ENCODE data around the gene HACD2.

The HACD2 gene

DNA sequence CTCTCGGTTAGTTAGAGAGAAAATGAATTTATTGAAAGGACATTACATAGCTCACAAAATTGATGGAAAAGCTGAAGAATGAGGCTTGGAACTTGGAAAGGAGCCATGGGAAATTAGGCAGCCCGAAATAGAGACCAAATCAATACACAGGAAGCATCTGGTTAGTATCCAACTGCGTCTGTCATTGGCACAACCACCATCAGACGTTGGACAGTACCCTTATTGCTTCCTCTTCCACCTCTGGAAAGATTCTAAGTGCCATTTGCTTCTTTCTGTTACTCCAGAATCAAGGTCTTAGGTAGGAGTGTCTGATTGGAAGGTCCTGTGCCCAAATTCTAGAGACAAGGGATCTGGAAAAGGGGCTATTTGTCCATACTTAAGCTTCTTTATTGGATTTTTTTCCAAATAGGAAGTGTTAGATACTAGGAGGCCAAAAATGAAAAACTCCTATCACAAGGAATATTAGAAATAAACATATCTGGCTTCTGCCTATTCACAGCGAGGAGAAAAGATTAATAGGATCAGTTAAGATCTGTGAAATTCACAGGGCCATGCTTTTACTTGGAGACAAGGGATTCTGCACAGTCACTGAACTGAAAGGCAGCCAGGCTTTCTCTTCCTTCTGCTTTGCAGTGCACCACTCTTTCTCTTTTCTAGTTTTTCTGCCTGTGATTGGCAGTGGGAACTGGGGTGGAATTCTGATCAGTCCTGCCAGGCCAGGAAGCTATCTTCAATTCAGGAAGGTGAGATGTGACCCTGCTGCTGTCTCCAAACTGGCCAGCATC, 10.7 kb upstream of the HACD2 start:
- Histone ChIP-seq H3K36me3 (ENCODE audit: control insufficient read depth, insufficient read depth, low read length) (no peaks in the 10 kb centered on the region), H3K27ac (ENCODE audit: insufficient read depth, low read depth, low read length, poor library complexity, severe bottlenecking) (no peak overlapping the region), H3K4me1 (ENCODE audit: control insufficient read depth, insufficient read depth, low read length) (no peaks in the 10 kb centered on the region), H3K27me3 (ENCODE audit: control insufficient read depth, insufficient read depth, low read length, poor library complexity, severe bottlenecking) (no peaks in the 10 kb centered on the region), H3K9me3 (ENCODE audit: control insufficient read depth, low read length) (no peaks in the 10 kb centered on the region), H3K4me3 (ENCODE audit: insufficient read depth, low read depth, low read length) (no peak overlapping the region)
- WGBS, 2 experiments = 94 to 98% methylated on average over 5 of the region's 5 CpGs

DNA sequence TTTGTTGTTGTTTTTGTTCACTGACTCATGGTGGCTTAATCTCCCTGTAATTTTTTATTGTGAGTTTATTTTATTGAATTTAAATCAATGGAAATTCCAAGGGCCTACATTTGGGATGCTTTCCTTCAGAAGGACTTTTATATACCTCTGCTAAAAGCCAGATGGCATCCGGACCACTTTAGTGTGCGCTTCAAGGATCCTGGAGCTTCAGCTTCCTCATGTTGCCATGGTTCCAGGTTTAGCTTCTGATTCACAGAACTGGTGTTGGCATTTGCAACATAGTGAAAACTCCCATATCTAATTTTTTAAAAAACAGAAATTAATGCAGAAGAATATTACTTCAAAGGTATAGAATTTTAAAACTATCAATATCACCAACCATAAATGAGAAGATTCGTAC, 8.5 kb upstream of the HACD2 start:
- Histone ChIP-seq H3K27ac (ENCODE audit: insufficient read depth, low read depth, low read length, poor library complexity, severe bottlenecking) (no peak overlapping the region), H3K27me3 (ENCODE audit: control insufficient read depth, insufficient read depth, low read length, poor library complexity, severe bottlenecking) (no peaks in the 10 kb centered on the region), H3K36me3 (ENCODE audit: control insufficient read depth, insufficient read depth, low read length) (peaks cover 18% of the 10 kb centered on the region), H3K4me3 (ENCODE audit: insufficient read depth, low read depth, low read length) (no peak overlapping the region), H3K4me1 (ENCODE audit: control insufficient read depth, insufficient read depth, low read length) (no peaks in the 10 kb centered on the region), H3K9me3 (ENCODE audit: control insufficient read depth, low read length) (no peaks in the 10 kb centered on the region)
- WGBS, 2 experiments = 92 to 94% methylated on average over 2 of the region's 3 CpGs

DNA sequence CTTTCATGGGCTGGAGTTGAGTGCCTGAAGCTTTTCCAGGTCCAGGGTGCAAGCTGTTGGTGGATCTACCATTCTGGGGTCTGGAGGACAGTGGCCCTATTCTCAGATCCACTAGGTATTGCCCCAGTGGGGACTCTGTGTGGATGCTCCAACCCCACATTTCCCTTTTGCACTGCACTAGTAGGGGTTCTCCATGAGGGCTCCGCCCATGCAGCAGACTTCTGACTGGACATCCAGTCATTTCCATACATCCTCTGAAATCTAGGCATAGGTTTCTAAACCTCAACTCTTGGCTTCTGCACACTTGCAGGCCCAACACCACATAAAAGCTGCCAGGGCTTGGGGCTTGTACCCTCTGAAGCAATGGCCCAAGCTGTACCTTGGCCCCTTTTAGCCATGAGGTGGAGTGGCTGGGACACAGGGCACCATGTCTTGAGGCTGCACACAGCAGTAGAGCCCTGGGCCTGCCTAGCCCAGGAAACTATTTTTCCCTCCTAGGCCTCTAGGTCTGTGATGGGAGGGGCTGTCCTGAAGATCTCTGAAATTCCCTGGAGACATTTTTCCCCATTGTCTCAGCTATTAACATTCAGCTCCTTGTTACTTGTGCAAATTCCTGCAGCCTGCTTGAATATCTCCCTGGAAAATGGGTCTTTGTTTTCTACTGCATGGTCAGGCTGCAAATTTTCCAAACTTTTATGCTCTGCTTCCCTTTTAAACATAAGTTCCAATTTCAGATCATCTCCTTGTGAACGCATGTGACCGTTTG, 6.0 kb upstream of the HACD2 start:
- no peaks in the 10 kb centered on the region for H3K27me3 ChIP-seq (ENCODE audit: control insufficient read depth, insufficient read depth, low read length, poor library complexity, severe bottlenecking)
- H3K4me1 ChIP-seq (ENCODE audit: control insufficient read depth, insufficient read depth, low read length) = no peaks in the 10 kb centered on the region
- H3K4me3 ChIP-seq (ENCODE audit: insufficient read depth, low read depth, low read length) = no peak overlapping the region
- peaks cover 18% of the 10 kb centered on the region for H3K36me3 ChIP-seq (ENCODE audit: control insufficient read depth, insufficient read depth, low read length)
- H3K27ac ChIP-seq (ENCODE audit: insufficient read depth, low read depth, low read length, poor library complexity, severe bottlenecking) = no peak overlapping the region
- no peaks in the 10 kb centered on the region for H3K9me3 ChIP-seq (ENCODE audit: control insufficient read depth, low read length)
- 72 to 80% methylated on average over 3 of the region's 3 CpGs for WGBS, 2 experiments

DNA sequence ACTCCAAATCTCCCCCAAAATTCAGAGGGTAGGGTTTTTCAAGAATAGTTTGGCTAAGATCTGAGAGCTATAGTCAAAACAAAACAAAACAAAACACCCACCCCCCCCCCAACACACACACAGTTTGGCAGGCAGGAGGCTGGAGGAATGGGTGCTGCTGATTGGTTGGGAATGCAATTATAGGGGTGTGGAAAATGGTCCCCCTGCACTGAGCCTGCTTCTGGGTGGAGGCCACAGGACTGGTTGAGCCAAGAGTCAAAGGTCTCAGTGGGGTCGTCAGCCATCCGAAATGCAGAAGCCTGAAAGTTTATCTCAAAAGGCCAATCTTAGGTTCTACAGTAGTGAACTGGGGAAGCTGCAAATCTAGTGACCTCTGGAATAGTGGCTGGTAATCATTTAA, 2.5 kb upstream of the HACD2 start:
- Histone ChIP-seq H3K4me3 (ENCODE audit: insufficient read depth, low read depth, low read length) (no peak overlapping the region), H3K27ac (ENCODE audit: insufficient read depth, low read depth, low read length, poor library complexity, severe bottlenecking) (no peak overlapping the region), H3K4me1 (ENCODE audit: control insufficient read depth, insufficient read depth, low read length) (no peaks in the 10 kb centered on the region), H3K27me3 (ENCODE audit: control insufficient read depth, insufficient read depth, low read length, poor library complexity, severe bottlenecking) (no peaks in the 10 kb centered on the region), H3K9me3 (ENCODE audit: control insufficient read depth, low read length) (no peaks in the 10 kb centered on the region), H3K36me3 (ENCODE audit: control insufficient read depth, insufficient read depth, low read length) (peaks cover 18% of the 10 kb centered on the region)
- 92 to 96% methylated on average over 2 of the region's 2 CpGs for WGBS, 2 experiments

DNA sequence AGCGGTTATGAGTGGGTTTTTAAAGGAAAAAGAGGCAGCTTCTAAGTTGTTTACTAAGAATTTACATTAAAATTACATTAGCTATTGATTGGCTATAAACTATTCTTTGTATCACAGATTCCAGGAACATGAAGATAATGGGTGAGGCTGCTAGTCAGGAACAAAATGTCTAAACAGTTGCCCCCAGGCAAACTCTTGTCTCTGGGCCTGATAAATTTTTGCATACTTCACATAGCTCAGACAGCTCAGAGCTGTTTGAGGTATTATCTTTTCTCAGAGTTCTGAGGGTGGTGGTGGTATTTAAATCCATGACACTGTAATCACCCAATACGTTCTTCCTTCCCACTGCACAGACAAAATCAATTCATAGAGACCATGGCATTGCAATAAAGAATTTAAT, 2.1 kb upstream of the HACD2 start:
- Histone ChIP-seq H3K27ac (ENCODE audit: insufficient read depth, low read depth, low read length, poor library complexity, severe bottlenecking) (no peak overlapping the region), H3K4me1 (ENCODE audit: control insufficient read depth, insufficient read depth, low read length) (no peaks in the 10 kb centered on the region), H3K9me3 (ENCODE audit: control insufficient read depth, low read length) (no peaks in the 10 kb centered on the region), H3K36me3 (ENCODE audit: control insufficient read depth, insufficient read depth, low read length) (peaks cover 18% of the 10 kb centered on the region), H3K4me3 (ENCODE audit: insufficient read depth, low read depth, low read length) (no peak overlapping the region), H3K27me3 (ENCODE audit: control insufficient read depth, insufficient read depth, low read length, poor library complexity, severe bottlenecking) (no peaks in the 10 kb centered on the region)
- WGBS, 2 experiments = 83% methylated on average over 1 of the region's 2 CpGs; no CpG with 5 or more reads in 1 of the 2 experiments

DNA sequence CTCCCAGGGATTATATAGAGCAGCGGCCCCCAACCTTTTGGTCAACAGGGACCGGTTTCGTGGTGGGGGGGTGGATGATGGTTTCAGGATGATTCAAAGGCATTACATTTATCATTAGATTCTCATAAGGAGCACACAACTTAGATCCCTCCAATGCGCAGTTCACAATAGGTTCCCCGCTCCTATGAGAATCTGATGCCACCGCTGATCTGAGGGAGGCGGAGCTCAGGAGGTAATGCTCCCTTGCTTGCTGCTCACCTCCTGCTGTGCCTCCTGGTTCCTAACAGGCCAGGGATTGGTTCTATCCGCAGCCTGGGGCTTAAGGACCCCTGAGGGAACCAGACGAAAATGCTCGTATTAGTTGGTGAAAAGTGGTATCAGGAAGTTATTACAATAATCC, 1.3 kb upstream of the HACD2 start:
- H3K27me3 ChIP-seq (ENCODE audit: control insufficient read depth, insufficient read depth, low read length, poor library complexity, severe bottlenecking) = no peaks in the 10 kb centered on the region
- no peak overlapping the region for H3K27ac ChIP-seq (ENCODE audit: insufficient read depth, low read depth, low read length, poor library complexity, severe bottlenecking)
- 1 to 3% methylated on average over 9 to 10 of the region's 10 CpGs for WGBS, 2 experiments
- no peaks in the 10 kb centered on the region for H3K4me1 ChIP-seq (ENCODE audit: control insufficient read depth, insufficient read depth, low read length)
- H3K4me3 ChIP-seq (ENCODE audit: insufficient read depth, low read depth, low read length) = peak overlapping the region; percentile 73
- no peaks in the 10 kb centered on the region for H3K9me3 ChIP-seq (ENCODE audit: control insufficient read depth, low read length)
- H3K36me3 ChIP-seq (ENCODE audit: control insufficient read depth, insufficient read depth, low read length) = peaks cover 21% of the 10 kb centered on the region

DNA sequence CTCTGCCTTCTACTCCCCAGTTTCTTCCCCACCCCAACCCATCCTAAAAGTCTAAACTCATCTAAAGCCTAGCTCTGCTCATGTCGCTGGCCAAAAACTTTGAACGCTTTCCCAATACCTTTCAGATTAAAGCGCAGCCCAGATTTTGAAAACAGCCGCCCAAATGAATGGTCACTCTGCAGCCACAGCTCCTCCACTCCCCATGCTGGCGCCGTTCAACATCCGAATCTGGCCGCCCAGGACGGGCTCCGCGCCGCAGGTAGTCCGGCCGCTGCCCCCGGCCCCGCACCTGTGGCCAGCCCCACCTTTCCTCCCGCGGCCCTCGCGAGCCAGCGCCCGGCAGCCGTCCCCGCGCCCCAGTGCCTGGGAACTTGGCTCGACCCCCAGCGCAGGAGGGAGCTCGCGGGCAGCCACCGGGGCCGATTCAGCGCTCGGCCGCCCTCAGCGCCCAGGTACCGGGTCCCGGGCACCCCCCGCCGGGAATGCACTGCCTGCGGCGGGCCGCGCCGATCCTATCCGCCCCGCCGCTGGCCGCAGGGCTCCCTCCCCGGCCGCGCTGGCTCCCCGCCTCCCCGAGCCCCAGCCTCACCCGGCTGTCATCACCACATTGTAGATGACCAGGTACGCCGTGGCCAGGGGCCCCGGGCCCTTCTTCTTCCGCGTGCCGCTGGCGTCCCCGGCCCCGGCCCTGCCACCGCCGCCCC, 417 bp downstream of the HACD2 start:
- WGBS, 2 experiments = 0% methylated on average over 65 of the region's 65 CpGs
- peak overlapping the region; percentile 98 for H3K27ac ChIP-seq (ENCODE audit: insufficient read depth, low read depth, low read length, poor library complexity, severe bottlenecking)
- peak overlapping the region; percentile 73 for H3K4me3 ChIP-seq (ENCODE audit: insufficient read depth, low read depth, low read length)
- H3K27me3 ChIP-seq (ENCODE audit: control insufficient read depth, insufficient read depth, low read length, poor library complexity, severe bottlenecking) = no peaks in the 10 kb centered on the region
- H3K9me3 ChIP-seq (ENCODE audit: control insufficient read depth, low read length) = no peaks in the 10 kb centered on the region
- H3K4me1 ChIP-seq (ENCODE audit: control insufficient read depth, insufficient read depth, low read length) = no peaks in the 10 kb centered on the region
- H3K36me3 ChIP-seq (ENCODE audit: control insufficient read depth, insufficient read depth, low read length) = peaks cover 11% of the 10 kb centered on the region

DNA sequence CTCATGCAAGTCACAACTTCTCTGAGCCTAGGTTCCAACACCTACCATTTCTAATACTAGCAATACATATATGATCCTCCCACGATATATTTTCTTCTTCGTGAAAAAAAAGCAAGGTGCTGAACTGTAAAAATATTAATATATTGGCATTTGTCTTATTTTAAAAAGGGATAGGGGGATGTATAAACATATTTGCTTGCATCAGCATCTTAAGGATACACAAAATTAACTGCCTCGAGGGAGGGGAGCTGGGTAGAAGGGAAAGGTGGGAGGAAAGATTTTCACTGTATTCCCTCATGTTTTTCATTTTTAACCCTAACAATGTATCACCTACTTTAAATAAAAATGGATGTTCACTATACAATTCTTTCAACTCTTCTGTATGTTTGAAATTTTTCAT, 1.3 kb downstream of the HACD2 start:
- WGBS, 2 experiments = 100% methylated on average over 2 of the region's 3 CpGs; no CpG with 5 or more reads in 1 of the 2 experiments
- H3K4me3 ChIP-seq (ENCODE audit: insufficient read depth, low read depth, low read length) = peak overlapping the region; percentile 73

DNA sequence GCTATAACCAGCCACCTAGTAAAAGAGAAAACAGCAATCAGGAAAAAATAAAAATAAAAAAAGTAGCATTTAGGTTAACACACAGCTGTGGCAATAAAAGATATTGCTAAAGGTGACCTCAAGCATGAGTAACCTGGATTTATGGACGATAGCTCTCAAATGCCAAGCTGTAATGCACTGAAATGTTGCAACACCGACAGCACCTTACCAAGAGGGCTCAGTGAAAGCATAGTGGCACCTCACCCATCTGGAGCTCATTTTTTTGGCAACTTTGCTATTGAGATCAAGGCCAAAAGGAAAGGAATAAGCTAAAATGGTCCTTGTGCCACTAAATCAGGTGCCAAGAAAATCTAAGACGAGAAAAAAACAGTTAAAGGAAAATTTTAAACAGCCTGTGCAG, 2.5 kb downstream of the HACD2 start:
- Histone ChIP-seq H3K36me3 (ENCODE audit: control insufficient read depth, insufficient read depth, low read length) (peaks cover 8% of the 10 kb centered on the region), H3K27me3 (ENCODE audit: control insufficient read depth, insufficient read depth, low read length, poor library complexity, severe bottlenecking) (no peaks in the 10 kb centered on the region), H3K4me3 (ENCODE audit: insufficient read depth, low read depth, low read length) (no peak overlapping the region), H3K4me1 (ENCODE audit: control insufficient read depth, insufficient read depth, low read length) (no peaks in the 10 kb centered on the region), H3K9me3 (ENCODE audit: control insufficient read depth, low read length) (no peaks in the 10 kb centered on the region), H3K27ac (ENCODE audit: insufficient read depth, low read depth, low read length, poor library complexity, severe bottlenecking) (no peak overlapping the region)
- WGBS, 2 experiments = 94 to 97% methylated on average over 3 of the region's 3 CpGs

More for the DNA sequence above, 1.3 kb downstream of the HACD2 start:
- Histone ChIP-seq H3K9me3 (ENCODE audit: control insufficient read depth, low read length) (no peaks in the 10 kb centered on the region), H3K4me1 (ENCODE audit: control insufficient read depth, insufficient read depth, low read length) (no peaks in the 10 kb centered on the region), H3K36me3 (ENCODE audit: control insufficient read depth, insufficient read depth, low read length) (peaks cover 9% of the 10 kb centered on the region), H3K27ac (ENCODE audit: insufficient read depth, low read depth, low read length, poor library complexity, severe bottlenecking) (no peak overlapping the region), H3K27me3 (ENCODE audit: control insufficient read depth, insufficient read depth, low read length, poor library complexity, severe bottlenecking) (no peaks in the 10 kb centered on the region)

DNA sequence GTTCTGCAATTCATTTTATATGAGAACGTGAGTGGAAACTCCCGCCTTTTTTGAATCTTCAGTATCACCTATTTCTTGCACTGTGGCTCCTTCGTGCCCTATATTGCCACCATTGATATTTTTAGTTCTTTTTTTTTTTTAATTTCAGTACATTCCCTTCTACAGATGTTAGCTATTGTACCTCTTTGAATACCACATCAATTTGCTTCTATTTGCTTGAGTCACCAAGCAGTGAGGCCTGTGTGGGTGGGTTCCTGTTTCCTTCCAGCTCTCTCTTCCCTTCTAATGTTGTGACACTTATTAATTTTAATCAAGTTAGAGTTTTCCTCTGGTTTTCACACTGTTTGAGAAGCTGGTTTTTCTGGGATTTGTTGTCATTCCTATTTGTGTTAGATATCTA, 8.7 kb downstream of the HACD2 start:
- H3K9me3 ChIP-seq (ENCODE audit: control insufficient read depth, low read length) = no peaks in the 10 kb centered on the region
- no peak overlapping the region for H3K4me3 ChIP-seq (ENCODE audit: insufficient read depth, low read depth, low read length)
- WGBS, 2 experiments = 84 to 98% methylated on average over 3 of the region's 3 CpGs
- H3K36me3 ChIP-seq (ENCODE audit: control insufficient read depth, insufficient read depth, low read length) = peaks cover 5% of the 10 kb centered on the region
- H3K4me1 ChIP-seq (ENCODE audit: control insufficient read depth, insufficient read depth, low read length) = no peaks in the 10 kb centered on the region
- no peak overlapping the region for H3K27ac ChIP-seq (ENCODE audit: insufficient read depth, low read depth, low read length, poor library complexity, severe bottlenecking)
- H3K27me3 ChIP-seq (ENCODE audit: control insufficient read depth, insufficient read depth, low read length, poor library complexity, severe bottlenecking) = no peaks in the 10 kb centered on the region
